RWPE2 (cell line): ENCODE data around the gene GNAT1.
A peak's percentile ranks its signal among the peaks of the same experiment; 100 is the strongest.

ENCODE experiments used
- ATAC-seq: fragments of 200-7000 bp; cut with Tn5 transposase; 3 replicates; pipeline ENCODE4 v1.9.1; 2021; ENCODE audit warnings: low read depth
- DNase-seq: peaks from one replicate; pipeline ENCODE4 v3.0.0-alpha.2; 2020; ENCODE audit warnings: low spot score
- H3K27ac ChIP-seq: fragments of 450-650 bp; 2 replicates; pipeline ENCODE4 v1.5.1; 2017; ENCODE audit warnings: mild to moderate bottlenecking; ENCODE audit not compliant: poor library complexity, severe bottlenecking
- H3K27me3 ChIP-seq: fragments of 250-450 bp; sonication (Bioruptor Pico); 2 replicates; pipeline ENCODE4 v1.5.1; 2021; ENCODE audit warnings: mild to moderate bottlenecking, moderate library complexity; ENCODE audit not compliant: insufficient read depth, poor library complexity, severe bottlenecking
- H3K36me3 ChIP-seq: fragments of 250-450 bp; sonication (Bioruptor Pico); 2 replicates; pipeline ENCODE4 v1.5.1; 2020; ENCODE audit warnings: low read depth, mild to moderate bottlenecking, moderate library complexity
- H3K4me1 ChIP-seq: fragments of 250-450 bp; sonication (Bioruptor Pico); 2 replicates; pipeline ENCODE4 v1.5.1; 2021; ENCODE audit warnings: mild to moderate bottlenecking, moderate library complexity; ENCODE audit not compliant: insufficient read depth, poor library complexity, severe bottlenecking
- H3K4me3 ChIP-seq: fragments of 250-450 bp; sonication (Bioruptor Pico); 2 replicates; pipeline ENCODE4 v1.5.1; 2021; ENCODE audit warnings: mild to moderate bottlenecking, moderate library complexity; ENCODE audit not compliant: severe bottlenecking
- H3K9me3 ChIP-seq: fragments of 250-450 bp; sonication (Bioruptor Pico); 2 replicates; pipeline ENCODE4 v1.5.1; 2021; ENCODE audit warnings: mild to moderate bottlenecking, moderate library complexity; ENCODE audit not compliant: severe bottlenecking
- CTCF ChIP-seq: fragments of 450-650 bp; IDR thresholded peaks from one replicate; pipeline ENCODE4 v1.5.1; 2017; ENCODE audit warnings: mild to moderate bottlenecking, moderate library complexity; ENCODE audit not compliant: poor library complexity, severe bottlenecking

Gene GNAT1

GRCh38 chr3:50165910-50166538, 25.4 kb upstream of the GNAT1 start:
- Histone ChIP-seq H3K9me3 (no peaks in the 10 kb centered on the region), H3K36me3 (peaks cover 89% of the 10 kb centered on the region), H3K27ac (peak overlapping the region; percentile 97), H3K4me1 (peaks cover 96% of the 10 kb centered on the region), H3K4me3 (no peak overlapping the region), H3K27me3 (no peaks in the 10 kb centered on the region)
- TF ChIP-seq CTCF = no peak
- ATAC-seq = no peak
- no peak for DNase-seq

- DNase-seq = no peak
- Histone ChIP-seq H3K36me3 (peaks cover 89% of the 10 kb centered on the region), H3K27ac (peak overlapping the region; percentile 97), H3K4me3 (no peak overlapping the region), H3K4me1 (peaks cover 91% of the 10 kb centered on the region), H3K9me3 (no peaks in the 10 kb centered on the region), H3K27me3 (no peaks in the 10 kb centered on the region)
- peak; percentile 0; the same call in 2 of the 3 replicates for ATAC-seq
- TF ChIP-seq CTCF = no peak
Observed at GRCh38 chr3:50166620-50167019, 24.8 kb upstream of the GNAT1 start.

DNA sequence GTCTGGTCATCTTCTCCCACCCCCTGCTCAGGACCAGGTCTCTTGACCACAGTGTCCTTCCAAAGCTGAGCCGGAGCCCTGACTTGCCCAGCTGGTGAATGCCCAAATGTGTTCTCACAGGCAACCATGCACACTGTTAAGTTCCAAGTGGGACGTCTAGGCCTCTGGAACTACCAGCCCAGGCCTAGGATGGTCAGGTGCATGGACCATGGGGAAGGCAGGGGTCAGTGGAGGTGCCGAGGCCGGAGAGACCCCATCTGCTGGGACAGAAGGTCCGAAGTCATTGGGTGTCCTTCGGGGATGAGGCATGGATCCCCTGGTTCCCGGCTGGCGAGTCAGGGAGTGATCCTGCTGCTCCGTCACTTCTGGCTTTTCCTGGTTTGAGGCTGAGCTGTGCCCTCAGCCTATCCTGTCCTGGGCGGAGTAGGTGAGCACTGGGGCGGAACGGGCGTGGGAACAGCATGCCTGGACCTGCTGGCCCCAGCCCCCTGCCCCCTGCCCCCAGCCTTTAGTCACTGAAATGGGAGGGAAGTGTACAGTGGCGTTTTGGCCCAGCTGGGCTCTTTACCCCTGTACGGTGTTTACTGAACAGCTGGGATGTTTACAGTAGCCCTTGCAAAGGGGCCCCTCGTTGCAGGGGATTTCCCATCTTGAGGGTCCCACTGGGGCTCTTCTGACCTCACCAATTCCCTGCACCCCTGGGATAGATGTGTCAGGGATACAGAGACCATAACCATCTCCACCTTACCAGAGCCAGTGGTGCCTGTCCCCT, 24.2 kb upstream of the GNAT1 start:
- H3K27ac ChIP-seq = peak overlapping the region; percentile 97
- no peaks in the 10 kb centered on the region for H3K27me3 ChIP-seq
- ATAC-seq (peak; percentile 68), DNase-seq (peak; percentile 88)
- H3K36me3 ChIP-seq = peaks cover 89% of the 10 kb centered on the region
- peaks cover 87% of the 10 kb centered on the region for H3K4me1 ChIP-seq
- H3K9me3 ChIP-seq = no peaks in the 10 kb centered on the region
- no peak overlapping the region for H3K4me3 ChIP-seq
- no peak for TF ChIP-seq CTCF

DNA sequence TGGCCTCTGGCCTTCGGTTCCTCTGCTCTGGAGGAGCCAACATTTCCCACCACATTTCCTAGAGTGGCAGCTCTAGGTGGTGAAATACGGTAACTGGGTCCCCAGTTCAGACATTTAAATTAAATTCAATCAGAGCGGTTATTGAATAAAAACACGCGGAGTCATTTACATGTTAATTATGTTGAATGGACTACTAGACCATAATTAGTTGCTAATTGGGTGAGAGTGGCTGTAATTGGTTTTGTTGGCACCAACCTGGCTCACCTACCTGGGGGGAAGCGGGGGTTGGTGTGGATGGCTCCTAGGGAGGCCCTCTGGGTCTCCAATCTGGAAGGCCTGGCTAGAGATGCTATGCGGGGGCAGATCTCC, 23.6 kb upstream of the GNAT1 start:
- TF ChIP-seq CTCF = no peak
- no peak for ATAC-seq
- H3K4me3 ChIP-seq = no peak overlapping the region
- peaks cover 89% of the 10 kb centered on the region for H3K36me3 ChIP-seq
- no peaks in the 10 kb centered on the region for H3K9me3 ChIP-seq
- peak overlapping the region; percentile 97 for H3K27ac ChIP-seq
- H3K27me3 ChIP-seq = no peaks in the 10 kb centered on the region
- DNase-seq = no peak
- H3K4me1 ChIP-seq = peaks cover 82% of the 10 kb centered on the region

- H3K27ac ChIP-seq = peak overlapping the region; percentile 97
- no peaks in the 10 kb centered on the region for H3K9me3 ChIP-seq
- no peak overlapping the region for H3K4me3 ChIP-seq
- no peak for DNase-seq
- H3K36me3 ChIP-seq = peaks cover 89% of the 10 kb centered on the region
- TF ChIP-seq CTCF = no peak
- no peak for ATAC-seq
- H3K4me1 ChIP-seq = peaks cover 76% of the 10 kb centered on the region
- H3K27me3 ChIP-seq = no peaks in the 10 kb centered on the region
Observed at GRCh38 chr3:50168388-50168787, 23.0 kb upstream of the GNAT1 start.
